Dermis blood vessel endothelial cell (primary cell): ENCODE data around the gene TMEM178B. TPM values are rescaled to one million over a fixed set of nuclear protein-coding genes. Genes with fewer than 3 reads are reported as not detected.
"Not testable (repeated sequence)": the region's sequence is repeated elsewhere in the genome, so short reads cannot be mapped to it uniquely, and the experiment has no call there.

Source experiments
- DNase-seq: peaks from one replicate; pipeline ENCODE4 v3.0.0; 2010
- total RNA-seq: library from RNA; depleted of rRNA; stranded (reverse); fragments of >200 nt; gene quantifications from 2 replicates; pipeline ENCODE4 v1.2.3, GENCODE V29; 2014

The TMEM178B gene
- total RNA-seq, 1 donor from 2014 or later = 0.34 TPM

- no peak for DNase-seq
These were observed 111.6 kb downstream of the TMEM178B start for GRCh38 chr7:141185369-141185967.

DNA sequence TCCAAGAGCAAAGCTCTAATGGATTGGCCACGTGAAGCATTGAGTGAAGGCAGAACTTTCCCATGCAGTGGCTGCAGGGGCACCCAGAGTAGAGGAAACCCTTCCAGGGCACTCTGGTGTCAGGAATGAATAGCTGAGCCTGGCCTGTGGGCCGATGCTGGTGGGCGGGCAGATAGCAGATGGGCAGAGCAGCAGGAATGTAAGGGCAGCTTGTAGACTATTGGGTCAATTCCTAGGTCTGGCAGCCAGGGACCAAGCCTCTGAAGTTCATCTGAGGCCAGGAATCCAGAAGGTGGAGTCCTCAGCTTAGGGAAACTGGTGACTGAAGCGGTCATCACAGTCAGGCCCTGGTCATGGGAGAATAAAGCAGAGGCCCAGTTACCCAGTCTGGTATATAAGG is 115.4 kb downstream of the TMEM178B start:
- no peak for DNase-seq

- no peak for DNase-seq
These were observed 116.6 kb downstream of the TMEM178B start for GRCh38 chr7:141190495-141190894.

DNA sequence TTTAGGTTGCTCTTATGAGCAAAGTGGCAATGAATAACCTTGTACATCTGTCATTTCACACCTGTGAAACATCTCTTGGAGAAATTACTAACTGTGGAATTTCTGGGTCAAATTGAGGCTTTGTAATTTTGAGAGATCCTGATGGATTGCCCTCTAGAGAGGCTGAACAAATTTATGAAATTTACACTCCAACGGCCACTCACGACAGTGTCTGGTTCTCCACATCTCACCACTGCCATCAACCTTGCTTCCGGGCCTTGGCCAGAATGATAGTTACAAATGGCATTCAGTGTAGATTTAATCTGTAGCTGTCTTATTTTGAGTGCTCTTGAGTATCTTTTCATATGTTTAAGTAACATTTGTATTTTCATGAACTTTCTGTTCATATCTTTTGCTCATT is 117.4 kb downstream of the TMEM178B start:
- no peak for DNase-seq

GRCh38 chr7:141193066-141193465 is 119.2 kb downstream of the TMEM178B start:
- no peak for DNase-seq

GRCh38 chr7:141195722-141196121 is 121.9 kb downstream of the TMEM178B start:
- DNase-seq = not testable (repeated sequence)

- DNase-seq = no peak
These were observed 124.5 kb downstream of the TMEM178B start for GRCh38 chr7:141198194-141198958.

- no peak for DNase-seq
These were observed 126.6 kb downstream of the TMEM178B start for GRCh38 chr7:141200191-141201108.

GRCh38 chr7:141201145-141201885 is 127.5 kb downstream of the TMEM178B start:
- DNase-seq = no peak

- no peak for DNase-seq
These were observed 128.7 kb downstream of the TMEM178B start for GRCh38 chr7:141202535-141202934.

- no peak for DNase-seq
These were observed 129.3 kb downstream of the TMEM178B start for GRCh38 chr7:141203177-141203576.

- DNase-seq = no peak
These were observed 129.7 kb downstream of the TMEM178B start for GRCh38 chr7:141203586-141203985.

DNA sequence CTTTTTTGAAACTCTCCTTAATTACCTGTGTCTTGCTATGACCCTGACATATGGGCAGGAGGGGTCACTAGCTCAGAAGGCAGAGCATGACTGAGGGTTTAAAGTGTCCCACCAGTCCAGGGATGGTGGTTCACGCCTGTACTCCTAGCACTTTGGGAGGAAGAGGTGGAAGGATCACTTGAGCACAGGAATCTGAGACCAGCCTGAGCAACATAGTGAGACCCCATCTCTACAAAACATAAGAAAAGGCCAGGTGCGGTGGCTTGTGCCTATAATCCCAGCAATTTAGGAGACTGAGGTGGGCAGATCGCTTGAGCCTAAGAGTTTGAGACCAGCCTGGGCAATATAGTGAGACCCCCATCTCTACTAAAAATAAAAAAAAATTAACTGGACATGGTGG is 133.8 kb downstream of the TMEM178B start:
- no peak for DNase-seq

DNA sequence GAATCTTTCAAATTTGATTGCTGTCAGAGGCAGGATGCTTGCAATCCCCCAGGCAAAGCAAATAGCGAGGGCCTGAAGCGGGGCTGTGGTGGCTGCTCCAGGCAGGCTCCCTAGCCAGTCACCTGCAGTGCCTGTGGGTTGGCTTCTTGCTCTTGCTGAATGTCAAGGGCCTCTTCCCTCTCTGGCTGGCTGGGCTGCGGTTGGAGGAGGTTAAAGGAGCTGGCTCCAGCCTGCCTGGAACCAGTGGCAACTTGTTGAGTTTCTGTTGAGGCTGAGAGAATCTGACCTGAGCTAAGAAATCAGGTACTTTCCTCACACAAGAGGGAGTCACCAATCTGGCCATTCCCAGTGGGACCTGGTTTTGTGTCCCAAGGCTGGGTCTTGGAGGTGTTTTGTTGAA is 134.7 kb downstream of the TMEM178B start:
- no peak for DNase-seq

GRCh38 chr7:141209454-141209853 is 135.6 kb downstream of the TMEM178B start:
- no peak for DNase-seq

GRCh38 chr7:141210862-141211261 is 137.0 kb downstream of the TMEM178B start:
- no peak for DNase-seq

DNA sequence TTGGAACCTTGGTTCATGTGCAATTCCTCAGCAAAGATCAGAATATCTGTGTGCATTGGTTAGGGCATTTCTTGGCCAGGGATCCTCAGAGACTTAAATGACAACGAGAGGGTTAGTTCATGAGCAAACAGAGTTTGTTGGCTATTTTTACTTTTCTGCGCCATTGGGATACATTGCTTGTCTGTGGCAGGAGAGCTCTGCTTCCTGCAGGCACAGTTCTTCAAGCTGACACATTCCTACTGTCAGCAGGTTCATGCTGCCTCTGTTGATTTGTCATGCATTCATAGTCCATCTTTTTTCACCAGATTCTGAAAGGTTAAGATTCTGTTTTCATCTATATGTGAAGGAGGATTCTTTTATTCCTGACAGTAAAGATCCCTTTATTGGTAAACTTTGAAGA is 139.4 kb downstream of the TMEM178B start:
- no peak for DNase-seq

GRCh38 chr7:141217938-141218337 is 144.1 kb downstream of the TMEM178B start:
- no peak for DNase-seq

- no peak for DNase-seq
These were observed 145.1 kb downstream of the TMEM178B start for GRCh38 chr7:141218941-141219340.

- no peak for DNase-seq
These were observed 146.5 kb downstream of the TMEM178B start for GRCh38 chr7:141220263-141220880.

GRCh38 chr7:141221007-141221612 is 147.2 kb downstream of the TMEM178B start:
- DNase-seq = no peak
